Astrocyte (in vitro differentiated cells and primary cell): ENCODE data around the gene YIPF6. TPM values are rescaled to one million over a fixed set of nuclear protein-coding genes. Genes with fewer than 3 reads are reported as not detected.

ENCODE experiments used
- DNase-seq: peaks from one replicate; pipeline ENCODE4 v3.0.0-alpha.2; 2010; ENCODE audit warnings: low read depth
- FAIRE-seq: peaks from 2 replicates; lab custom pipeline; 2011; peaks lifted over from hg19 to GRCh38; lab: Jason Lieb, UNC
- H2AFZ ChIP-seq: 2 replicates; pipeline ENCODE4 v1.6.0; 2012; ENCODE audit warnings: low read depth, low read length, inconsistent platforms
- H3K27ac ChIP-seq: 2 replicates; pipeline ENCODE4 v1.5.1; 2011; ENCODE audit warnings: low read depth, low read length, inconsistent platforms
- H3K27me3 ChIP-seq: 2 replicates; pipeline ENCODE4 v1.6.0; 2011; ENCODE audit warnings: low read length, inconsistent platforms; ENCODE audit not compliant: insufficient read depth
- H3K36me3 ChIP-seq: 2 replicates; pipeline ENCODE4 v1.5.1; 2011; ENCODE audit warnings: low read length, inconsistent platforms; ENCODE audit not compliant: insufficient read depth
- H3K4me1 ChIP-seq: 2 replicates; pipeline ENCODE4 v1.5.1; 2011; ENCODE audit warnings: low read length, inconsistent platforms; ENCODE audit not compliant: insufficient read depth
- H3K4me2 ChIP-seq: 2 replicates; pipeline ENCODE4 v1.6.0; 2012; ENCODE audit warnings: low read length, inconsistent platforms
- H3K4me3 ChIP-seq: 2 replicates; pipeline ENCODE4 v1.5.1; 2011; ENCODE audit warnings: low read depth, mild to moderate bottlenecking, low read length, inconsistent platforms; ENCODE audit not compliant: insufficient read depth
- H3K79me2 ChIP-seq: 2 replicates; pipeline ENCODE4 v1.6.0; 2012; ENCODE audit warnings: mild to moderate bottlenecking, low read length, inconsistent platforms; ENCODE audit not compliant: insufficient read depth
- H3K9ac ChIP-seq: 2 replicates; pipeline ENCODE4 v1.6.0; 2012; ENCODE audit warnings: mild to moderate bottlenecking, low read length, inconsistent platforms
- H3K9me3 ChIP-seq: 2 replicates; pipeline ENCODE4 v1.5.1; 2012; ENCODE audit warnings: low read depth, mild to moderate bottlenecking, low read length, inconsistent platforms; ENCODE audit not compliant: insufficient read depth
- H4K20me1 ChIP-seq: 2 replicates; pipeline ENCODE4 v1.6.0; 2012; ENCODE audit warnings: low read length, inconsistent platforms; ENCODE audit not compliant: insufficient read depth
- H3K27ac Mint-ChIP-seq: one replicate; pipeline ENCODE4 v1.8.0; 2021; ENCODE audit warnings: mild to moderate bottlenecking, mixed read lengths; ENCODE audit not compliant: unreplicated experiment
- H3K27me3 Mint-ChIP-seq: one replicate; pipeline ENCODE4 v1.8.0; 2021; ENCODE audit warnings: low read depth, mixed read lengths; ENCODE audit not compliant: unreplicated experiment
- H3K36me3 Mint-ChIP-seq: one replicate; pipeline ENCODE4 v1.8.0; 2021; ENCODE audit warnings: low read depth, mixed read lengths; ENCODE audit not compliant: unreplicated experiment
- H3K4me1 Mint-ChIP-seq: one replicate; pipeline ENCODE4 v1.8.0; 2021; ENCODE audit warnings: low read depth, mixed read lengths; ENCODE audit not compliant: unreplicated experiment
- H3K4me3 Mint-ChIP-seq: one replicate; pipeline ENCODE4 v1.8.0; 2021; ENCODE audit warnings: mild to moderate bottlenecking, moderate library complexity, mixed read lengths; ENCODE audit not compliant: unreplicated experiment
- H3K9me3 Mint-ChIP-seq: one replicate; pipeline ENCODE4 v1.8.0; 2021; ENCODE audit warnings: mild to moderate bottlenecking, mixed read lengths; ENCODE audit not compliant: unreplicated experiment
- EZH2 ChIP-seq: IDR thresholded peaks from 2 replicates; pipeline ENCODE4 v1.6.1; 2012; ENCODE audit warnings: mild to moderate bottlenecking, low read length, inconsistent platforms; ENCODE audit not compliant: insufficient read depth
- total RNA-seq: library from RNA; stranded (reverse); gene quantifications from 2 replicates; pipeline ENCODE4 v1.2.1, GENCODE V29; 2021
- TF ChIP-seq, protein P1 (sequence below): IDR thresholded peaks from 2 replicates; pipeline ENCODE4 v1.5.1; 2011; ENCODE audit warnings: low read depth, mild to moderate bottlenecking, inconsistent platforms, low read length, moderate library complexity; ENCODE audit not compliant: insufficient read depth

The YIPF6 gene
- total RNA-seq, 1 donor from 2014 or later, result 33.0 TPM

DNA sequence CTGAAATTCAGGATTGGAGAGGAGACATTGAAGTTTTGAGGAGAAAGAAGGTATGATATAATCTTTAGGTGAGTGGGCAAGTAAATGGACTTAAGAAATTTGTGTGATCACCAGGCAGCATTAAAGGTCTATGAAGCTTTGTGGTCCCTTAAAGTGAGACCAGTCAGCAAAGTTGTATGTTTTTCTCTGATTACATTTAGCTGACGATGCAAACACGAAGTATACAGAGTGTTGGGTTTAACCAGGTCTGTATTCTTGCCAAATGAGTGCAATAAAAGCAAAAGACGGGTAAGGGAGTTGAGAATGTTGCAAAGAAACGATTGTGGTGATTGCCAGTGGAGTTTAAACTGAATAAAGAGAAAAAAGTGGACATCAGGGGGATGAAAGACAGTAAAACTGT lies 11.6 kb upstream of the YIPF6 start:
- Histone ChIP-seq H4K20me1 (no peaks in the 10 kb centered on the region), H3K27me3 (no peaks in the 10 kb centered on the region), H2AFZ (no peak overlapping the region), H3K36me3 (no peaks in the 10 kb centered on the region), H3K4me2 (no peak overlapping the region), H3K4me1 (no peaks in the 10 kb centered on the region), H3K9ac (no peak overlapping the region), H3K9me3 (no peaks in the 10 kb centered on the region), H3K4me3 (no peak overlapping the region), H3K79me2 (no peaks in the 10 kb centered on the region), H3K27ac (no peak overlapping the region)
- H3K36me3 Mint-ChIP-seq, result no peaks in the 10 kb centered on the region
- FAIRE-seq (peak; percentile 95), DNase-seq (no peak)
- no peaks in the 10 kb centered on the region for H3K4me1 Mint-ChIP-seq
- H3K4me3 Mint-ChIP-seq, result no peak overlapping the region
- TF ChIP-seq EZH2, result no peak
- TF ChIP-seq, protein P1, sequence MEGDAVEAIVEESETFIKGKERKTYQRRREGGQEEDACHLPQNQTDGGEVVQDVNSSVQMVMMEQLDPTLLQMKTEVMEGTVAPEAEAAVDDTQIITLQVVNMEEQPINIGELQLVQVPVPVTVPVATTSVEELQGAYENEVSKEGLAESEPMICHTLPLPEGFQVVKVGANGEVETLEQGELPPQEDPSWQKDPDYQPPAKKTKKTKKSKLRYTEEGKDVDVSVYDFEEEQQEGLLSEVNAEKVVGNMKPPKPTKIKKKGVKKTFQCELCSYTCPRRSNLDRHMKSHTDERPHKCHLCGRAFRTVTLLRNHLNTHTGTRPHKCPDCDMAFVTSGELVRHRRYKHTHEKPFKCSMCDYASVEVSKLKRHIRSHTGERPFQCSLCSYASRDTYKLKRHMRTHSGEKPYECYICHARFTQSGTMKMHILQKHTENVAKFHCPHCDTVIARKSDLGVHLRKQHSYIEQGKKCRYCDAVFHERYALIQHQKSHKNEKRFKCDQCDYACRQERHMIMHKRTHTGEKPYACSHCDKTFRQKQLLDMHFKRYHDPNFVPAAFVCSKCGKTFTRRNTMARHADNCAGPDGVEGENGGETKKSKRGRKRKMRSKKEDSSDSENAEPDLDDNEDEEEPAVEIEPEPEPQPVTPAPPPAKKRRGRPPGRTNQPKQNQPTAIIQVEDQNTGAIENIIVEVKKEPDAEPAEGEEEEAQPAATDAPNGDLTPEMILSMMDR, result no peak
- H3K27me3 Mint-ChIP-seq, result no peaks in the 10 kb centered on the region
- no peaks in the 10 kb centered on the region for H3K9me3 Mint-ChIP-seq
- no peak overlapping the region for H3K27ac Mint-ChIP-seq

DNA sequence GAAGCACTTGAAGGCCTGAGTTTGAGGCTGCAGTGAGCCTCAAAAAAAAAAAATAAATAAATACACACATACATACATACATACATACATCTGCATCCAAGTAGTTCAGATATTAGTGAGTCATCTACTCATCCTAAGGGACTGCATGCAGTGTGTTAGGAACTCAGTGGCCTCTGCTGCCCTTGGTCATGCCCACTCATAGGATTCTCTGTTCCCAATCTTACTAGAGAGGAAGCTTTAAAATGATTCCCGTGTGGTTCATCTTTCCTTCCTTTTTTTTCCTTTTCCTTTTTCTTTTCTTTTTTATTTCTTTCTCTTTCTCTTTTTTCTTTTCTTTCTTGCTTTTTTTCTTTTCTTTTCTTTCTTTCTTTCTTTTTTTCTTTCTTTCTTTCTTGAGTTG lies 10.9 kb upstream of the YIPF6 start:
- H3K4me1 ChIP-seq, result no peaks in the 10 kb centered on the region
- TF ChIP-seq, protein P1, result no peak
- no peak overlapping the region for H2AFZ ChIP-seq
- no peaks in the 10 kb centered on the region for H3K36me3 ChIP-seq
- no peak for DNase-seq
- no peak overlapping the region for H3K4me2 ChIP-seq
- H3K27me3 ChIP-seq, result no peaks in the 10 kb centered on the region
- no peak overlapping the region for H3K9ac ChIP-seq
- Mint-ChIP-seq H3K4me1 (no peaks in the 10 kb centered on the region), H3K4me3 (no peak overlapping the region), H3K9me3 (no peaks in the 10 kb centered on the region), H3K36me3 (no peaks in the 10 kb centered on the region), H3K27ac (no peak overlapping the region), H3K27me3 (no peaks in the 10 kb centered on the region)
- no peak for FAIRE-seq
- no peak overlapping the region for H3K27ac ChIP-seq
- H3K9me3 ChIP-seq, result no peaks in the 10 kb centered on the region
- H3K79me2 ChIP-seq, result no peaks in the 10 kb centered on the region
- H4K20me1 ChIP-seq, result no peaks in the 10 kb centered on the region
- H3K4me3 ChIP-seq, result no peak overlapping the region

DNA sequence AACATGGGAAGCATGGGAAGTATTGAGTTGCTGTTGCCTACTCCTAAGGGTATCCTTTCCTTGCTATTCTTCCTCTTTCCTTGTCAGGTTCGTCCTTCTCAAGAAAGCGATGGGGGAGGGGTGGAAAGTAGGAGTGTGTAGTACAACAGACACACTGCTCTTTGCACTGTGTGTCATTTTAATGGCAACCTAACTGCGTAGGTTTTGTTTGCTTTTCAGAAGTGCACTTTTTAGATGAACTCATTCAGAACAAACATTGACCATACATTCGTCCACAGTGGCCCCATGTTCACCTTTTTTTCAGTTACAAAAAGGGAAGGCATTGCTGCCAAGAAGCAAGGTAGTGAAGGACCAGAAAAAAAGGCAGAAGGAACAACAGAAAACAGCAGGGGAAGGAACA lies 10.2 kb upstream of the YIPF6 start:
- Mint-ChIP-seq H3K27me3 (no peaks in the 10 kb centered on the region), H3K27ac (no peak overlapping the region), H3K4me3 (no peak overlapping the region), H3K36me3 (no peaks in the 10 kb centered on the region), H3K4me1 (no peaks in the 10 kb centered on the region), H3K9me3 (no peaks in the 10 kb centered on the region)
- DNase-seq (no peak), FAIRE-seq (no peak)
- TF ChIP-seq, protein P1, result no peak
- TF ChIP-seq EZH2, result no peak
- H3K36me3 ChIP-seq, result no peaks in the 10 kb centered on the region
- no peak overlapping the region for H3K27ac ChIP-seq
- H3K79me2 ChIP-seq, result no peaks in the 10 kb centered on the region
- no peaks in the 10 kb centered on the region for H3K27me3 ChIP-seq
- H3K4me2 ChIP-seq, result no peak overlapping the region
- H4K20me1 ChIP-seq, result no peaks in the 10 kb centered on the region
- H3K4me1 ChIP-seq, result no peaks in the 10 kb centered on the region
- no peaks in the 10 kb centered on the region for H3K9me3 ChIP-seq
- no peak overlapping the region for H3K4me3 ChIP-seq
- no peak overlapping the region for H3K9ac ChIP-seq
- H2AFZ ChIP-seq, result no peak overlapping the region
